ENCODE results near the gene ZNF660. TPM values are rescaled to one million over a fixed set of nuclear protein-coding genes. Genes with fewer than 3 reads are reported as not detected.

Gene ZNF660
- total RNA-seq, 1 donor from 2014 or later, result 26.1 TPM

DNA sequence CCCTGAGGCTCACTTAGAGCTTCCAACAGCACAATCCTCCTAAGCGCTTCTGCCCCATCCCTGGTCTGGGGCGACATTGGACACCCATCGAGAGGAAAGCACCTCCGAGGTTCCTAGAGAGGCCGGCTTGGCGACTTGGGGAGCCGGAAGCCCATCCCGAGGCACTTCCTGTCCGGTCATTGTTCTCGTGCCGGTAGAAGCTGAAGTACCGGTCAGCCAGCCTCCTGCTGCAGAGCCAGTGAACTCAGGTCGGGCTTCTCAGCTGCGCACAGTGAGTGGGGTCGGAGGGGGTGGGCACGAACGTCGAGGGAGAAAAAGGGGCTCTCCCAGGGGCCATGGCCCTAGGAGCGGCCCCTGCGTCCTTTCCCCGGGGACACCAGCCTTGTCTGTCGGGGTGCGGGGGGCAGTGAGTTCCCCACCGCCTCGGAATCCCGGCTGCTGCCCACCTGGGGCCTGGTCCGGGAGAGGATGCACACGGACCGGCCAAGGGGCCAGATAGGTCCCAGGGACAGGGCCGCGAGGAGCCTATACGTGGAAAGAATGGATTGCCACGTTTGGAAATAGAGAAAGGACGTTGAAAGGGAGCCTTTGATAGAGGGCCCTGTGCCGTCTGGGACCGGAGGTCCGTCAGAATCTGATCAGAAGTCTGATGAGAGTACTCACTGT is 63.9 kb downstream of the ZNF660 start, which contains the start of gene ZNF35:
TSS of gene ZNF35 (plus strand) at position 169 of the 666 bp plus-strand sequence. CDS start 2,336 bp downstream, outside the sequence.
- no peaks in the 10 kb centered on the region for H3K27me3 Mint-ChIP-seq (ENCODE audit: low read depth)
- TF ChIP-seq, protein P1, sequence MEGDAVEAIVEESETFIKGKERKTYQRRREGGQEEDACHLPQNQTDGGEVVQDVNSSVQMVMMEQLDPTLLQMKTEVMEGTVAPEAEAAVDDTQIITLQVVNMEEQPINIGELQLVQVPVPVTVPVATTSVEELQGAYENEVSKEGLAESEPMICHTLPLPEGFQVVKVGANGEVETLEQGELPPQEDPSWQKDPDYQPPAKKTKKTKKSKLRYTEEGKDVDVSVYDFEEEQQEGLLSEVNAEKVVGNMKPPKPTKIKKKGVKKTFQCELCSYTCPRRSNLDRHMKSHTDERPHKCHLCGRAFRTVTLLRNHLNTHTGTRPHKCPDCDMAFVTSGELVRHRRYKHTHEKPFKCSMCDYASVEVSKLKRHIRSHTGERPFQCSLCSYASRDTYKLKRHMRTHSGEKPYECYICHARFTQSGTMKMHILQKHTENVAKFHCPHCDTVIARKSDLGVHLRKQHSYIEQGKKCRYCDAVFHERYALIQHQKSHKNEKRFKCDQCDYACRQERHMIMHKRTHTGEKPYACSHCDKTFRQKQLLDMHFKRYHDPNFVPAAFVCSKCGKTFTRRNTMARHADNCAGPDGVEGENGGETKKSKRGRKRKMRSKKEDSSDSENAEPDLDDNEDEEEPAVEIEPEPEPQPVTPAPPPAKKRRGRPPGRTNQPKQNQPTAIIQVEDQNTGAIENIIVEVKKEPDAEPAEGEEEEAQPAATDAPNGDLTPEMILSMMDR (conservative IDR thresholded peaks at IDR 0.05), result no peak
- peaks cover 2% of the 10 kb centered on the region for H3K9me3 Mint-ChIP-seq
- DNase-seq (ENCODE audit: low read depth, low spot score), result peak; percentile 74
- H3K27ac Mint-ChIP-seq (ENCODE audit: unreplicated experiment), result peak within 1 kb of the TSS; percentile 94
- H3K4me1 Mint-ChIP-seq, result peaks cover 21% of the 10 kb centered on the region
- peaks cover 46% of the 10 kb centered on the region for H3K36me3 Mint-ChIP-seq (ENCODE audit: low read depth)
- H3K4me3 Mint-ChIP-seq, result peak within 1 kb of the TSS; percentile 98

Other genes starting within 250 kb of the ZNF660 start
- gene TCAIM, start 246.2 kb upstream of the ZNF660 start, total RNA-seq, result 25.3 and 25.8 TPM in 2 replicates
- gene ZNF445, start 107.3 kb upstream of the ZNF660 start, total RNA-seq, result 46.1 and 49.0 TPM in 2 replicates
- gene ZKSCAN7, start 29.8 kb upstream of the ZNF660 start, total RNA-seq, result 17.3 and 21.0 TPM in 2 replicates
- gene ZNF197, start 40.1 kb downstream of the ZNF660 start, total RNA-seq, result 47.4 and 48.4 TPM in 2 replicates
- gene ZNF35, start 63.8 kb downstream of the ZNF660 start, total RNA-seq, result 23.0 and 24.5 TPM in 2 replicates
- not detected in 2 replicates for gene ZNF502, start 127.7 kb downstream of the ZNF660 start, total RNA-seq
- gene ZNF501, start 144.7 kb downstream of the ZNF660 start, total RNA-seq, result 5.3 and 6.2 TPM in 2 replicates
- gene KIAA1143, start 176.7 kb downstream of the ZNF660 start, total RNA-seq, result 36.6 and 44.8 TPM in 2 replicates
- 49.0 and 51.3 TPM in 2 replicates for gene KIF15, start 176.8 kb downstream of the ZNF660 start, total RNA-seq